Fibroblast of pulmonary artery (primary cell): ENCODE results near the gene ZFR.

ENCODE experiments used
- DNase-seq: peaks from one replicate; pipeline ENCODE4 v3.0.0-alpha.2; 2010; ENCODE audit warnings: low read depth
- H3K4me3 ChIP-seq: replicated peaks from 2 replicates; pipeline ENCODE4 v1.5.1; 2011; ENCODE audit warnings: low read depth, mild to moderate bottlenecking, control low read depth, low read length, moderate library complexity
- CTCF ChIP-seq: IDR thresholded peaks from 2 replicates; pipeline ENCODE4 v1.5.1; 2011; ENCODE audit warnings: mild to moderate bottlenecking, control low read depth, low read length, inconsistent platforms; ENCODE audit errors: missing control alignments

The ZFR gene

GRCh38 chr5:32332361-32332760 lies 112.2 kb downstream of the ZFR start:
- DNase-seq, result no peak
- H3K4me3 ChIP-seq, result no peak overlapping the region
- no peak for TF ChIP-seq CTCF

GRCh38 chr5:32331935-32332274 lies 112.6 kb downstream of the ZFR start:
- no peak overlapping the region for H3K4me3 ChIP-seq
- DNase-seq, result no peak
- TF ChIP-seq CTCF, result no peak

- DNase-seq, result no peak
- TF ChIP-seq CTCF, result no peak
Measured at GRCh38 chr5:32331217-32331934, 113.2 kb downstream of the ZFR start.

GRCh38 chr5:32330126-32330971 lies 114.2 kb downstream of the ZFR start:
- no peak for TF ChIP-seq CTCF
- no peak overlapping the region for H3K4me3 ChIP-seq
- no peak for DNase-seq

More at GRCh38 chr5:32331217-32331934, 113.2 kb downstream of the ZFR start:
- no peak overlapping the region for H3K4me3 ChIP-seq

GRCh38 chr5:32329395-32329834 lies 115.1 kb downstream of the ZFR start:
- peak; percentile 77 for DNase-seq
- peak; percentile 83 for TF ChIP-seq CTCF
- H3K4me3 ChIP-seq, result no peak overlapping the region

GRCh38 chr5:32326216-32326772 lies 118.2 kb downstream of the ZFR start:
- TF ChIP-seq CTCF, result no peak
- no peak overlapping the region for H3K4me3 ChIP-seq
- no peak for DNase-seq
